ENCODE measurements around the gene HNF1B. TPM values are rescaled to one million over a fixed set of nuclear protein-coding genes. Genes with fewer than 3 reads are reported as not detected.

HNF1B gene
- total and polyA plus RNA-seq, 2 donors (not counting 3 experiments of a cell fraction or from before 2014, with no cell fraction given) = not detected

DNA sequence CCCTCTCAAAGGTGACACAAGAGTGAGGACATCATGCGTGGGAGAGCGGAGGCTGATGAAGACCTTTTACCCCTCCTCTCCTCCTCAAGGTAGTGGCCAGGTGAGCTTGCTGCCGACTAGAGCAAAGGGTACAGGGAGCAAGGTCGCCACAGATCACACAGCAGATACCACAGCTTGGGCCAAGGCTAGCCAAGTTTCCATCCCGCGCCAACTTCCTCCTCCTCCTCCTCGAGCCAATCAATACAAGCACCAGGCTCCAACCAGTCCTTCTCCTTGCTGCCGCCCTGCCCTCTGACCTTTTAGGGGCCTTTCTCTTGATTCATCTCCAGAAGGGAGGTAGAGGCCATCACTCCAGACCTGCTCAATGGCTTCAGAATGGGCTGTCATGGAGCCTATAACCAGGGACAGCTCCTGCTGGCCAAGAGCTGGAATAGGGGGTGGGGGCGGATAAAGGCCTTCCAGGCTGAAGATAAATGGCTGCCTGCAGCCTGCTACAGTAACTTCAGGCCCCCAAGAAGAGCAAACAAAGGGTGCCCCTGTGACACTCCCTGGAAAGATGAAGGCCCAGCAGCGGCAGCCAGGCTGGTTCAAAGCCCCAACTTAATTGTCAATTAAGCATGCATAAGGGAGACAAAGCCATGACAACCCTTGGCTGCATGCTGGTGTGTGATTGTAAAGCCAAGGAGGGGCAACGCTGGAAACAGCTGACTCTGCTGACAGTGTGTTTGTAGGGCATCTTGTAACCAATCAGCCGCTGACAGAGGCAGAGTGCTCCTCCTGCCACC lies 17.8 kb downstream of the HNF1B start:
- Histone ChIP-seq H3K36me3 (ENCODE audit: control insufficient read depth in 2 of 2, extremely low read depth in 1 of 2, insufficient read depth in 2 of 2, low read length in 2 of 2) (no peaks in the 10 kb centered on the region), H3K4me1 (ENCODE audit: control insufficient read depth, extremely low read depth, insufficient read depth, low read length) (no peaks in the 10 kb centered on the region), H3K9ac (replicated peaks; ENCODE audit: extremely low read depth, insufficient read depth, low read length) (no peak overlapping the region), H3K9me3 (replicated peaks; ENCODE audit: control insufficient read depth, insufficient read depth, low read length) (no peaks in the 10 kb centered on the region), H3K4me2 (ENCODE audit: insufficient read depth, low read length) (no peak overlapping the region), H3K9me1 (replicated peaks; ENCODE audit: control insufficient read depth, extremely low read depth, insufficient read depth, low read length) (no peaks in the 10 kb centered on the region), H2AFZ (ENCODE audit: low read depth, low read length) (no peak overlapping the region), H4K20me1 (replicated peaks; ENCODE audit: control insufficient read depth, extremely low read depth, insufficient read depth, low read length) (no peaks in the 10 kb centered on the region), H3K27me3 (ENCODE audit: control insufficient read depth in 2 of 2, insufficient read depth in 2 of 2, low read length in 2 of 2) (peaks cover 9 to 12% of the 10 kb centered on the region in 2 experiments), H3K4me3 (replicated peaks in 1 of 3; ENCODE audit: insufficient read depth in 1 of 3, low read depth in 1 of 3, low read length in 3 of 3) (no peak overlapping the region), H3K27ac (ENCODE audit: insufficient read depth, low read depth, low read length) (no peak overlapping the region), H3K79me2 (ENCODE audit: control insufficient read depth, insufficient read depth, low read length) (no peaks in the 10 kb centered on the region)
- ChIA-PET CTCF (no interaction called here), POLR2A (no interaction called here)
- FAIRE-seq (no peak), DNase-seq (ENCODE audit: low read depth, low spot score) (no peak)
- no TSS peak for BruUV-seq (replicated peaks)
- TF ChIP-seq, protein P1, sequence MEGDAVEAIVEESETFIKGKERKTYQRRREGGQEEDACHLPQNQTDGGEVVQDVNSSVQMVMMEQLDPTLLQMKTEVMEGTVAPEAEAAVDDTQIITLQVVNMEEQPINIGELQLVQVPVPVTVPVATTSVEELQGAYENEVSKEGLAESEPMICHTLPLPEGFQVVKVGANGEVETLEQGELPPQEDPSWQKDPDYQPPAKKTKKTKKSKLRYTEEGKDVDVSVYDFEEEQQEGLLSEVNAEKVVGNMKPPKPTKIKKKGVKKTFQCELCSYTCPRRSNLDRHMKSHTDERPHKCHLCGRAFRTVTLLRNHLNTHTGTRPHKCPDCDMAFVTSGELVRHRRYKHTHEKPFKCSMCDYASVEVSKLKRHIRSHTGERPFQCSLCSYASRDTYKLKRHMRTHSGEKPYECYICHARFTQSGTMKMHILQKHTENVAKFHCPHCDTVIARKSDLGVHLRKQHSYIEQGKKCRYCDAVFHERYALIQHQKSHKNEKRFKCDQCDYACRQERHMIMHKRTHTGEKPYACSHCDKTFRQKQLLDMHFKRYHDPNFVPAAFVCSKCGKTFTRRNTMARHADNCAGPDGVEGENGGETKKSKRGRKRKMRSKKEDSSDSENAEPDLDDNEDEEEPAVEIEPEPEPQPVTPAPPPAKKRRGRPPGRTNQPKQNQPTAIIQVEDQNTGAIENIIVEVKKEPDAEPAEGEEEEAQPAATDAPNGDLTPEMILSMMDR (IDR thresholded peaks at IDR 0.05; ENCODE audit: extremely low read depth in 1 of 2, insufficient read depth in 1 of 2, low read depth in 1 of 2, low read length in 2 of 2) = no peak
- TF ChIP-seq POLR2A (IDR thresholded peaks at IDR 0.05; ENCODE audit: low read depth, low read length) (no peak), JUN (IDR thresholded peaks at IDR 0.05; ENCODE audit: borderline replicate concordance, insufficient read depth, insufficient read length, low read depth) (no peak)
- TF ChIP-seq, protein P2, sequence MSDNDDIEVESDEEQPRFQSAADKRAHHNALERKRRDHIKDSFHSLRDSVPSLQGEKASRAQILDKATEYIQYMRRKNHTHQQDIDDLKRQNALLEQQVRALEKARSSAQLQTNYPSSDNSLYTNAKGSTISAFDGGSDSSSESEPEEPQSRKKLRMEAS (IDR thresholded peaks at IDR 0.05; ENCODE audit: insufficient read depth, insufficient read length) = no peak
- dilution Hi-C loops (cut with MboI; ENCODE audit: extremely low pct_ligation_motif_present, low sequenced_read_pairs) = no loop called here
- intact Hi-C loops (cut with micrococcal nuclease) = no loop called here

DNA sequence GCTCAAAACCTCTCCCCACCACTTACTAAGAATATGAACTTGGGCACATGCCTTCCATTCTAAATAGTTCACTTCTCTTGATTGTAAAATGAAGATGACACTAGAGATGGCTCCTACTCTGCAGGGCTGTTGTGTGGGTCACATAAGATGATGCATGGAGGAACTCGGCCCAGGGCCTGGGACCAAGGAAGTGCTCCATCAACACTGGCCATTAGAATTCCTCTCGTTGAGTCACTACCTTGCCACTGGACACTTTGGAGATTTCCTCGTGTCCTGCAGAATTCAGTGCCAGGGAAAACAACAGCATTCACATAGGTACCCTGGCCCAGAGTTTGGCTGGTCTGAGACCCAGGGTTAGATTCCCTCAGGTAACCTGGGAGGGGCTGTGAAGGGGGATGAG lies 18.6 kb downstream of the HNF1B start:
- intact Hi-C loops (cut with micrococcal nuclease) = no loop called here
- ChIA-PET POLR2A (no interaction called here), CTCF (interaction anchor here (1.0 kb wide), 1 partner anchor 9 kb away, joined by 3 read pairs; no protein-coding TSS in a partner anchor)
- Histone ChIP-seq H3K27ac (ENCODE audit: insufficient read depth, low read depth, low read length) (no peak overlapping the region), H3K9me3 (replicated peaks; ENCODE audit: control insufficient read depth, insufficient read depth, low read length) (no peaks in the 10 kb centered on the region), H2AFZ (ENCODE audit: low read depth, low read length) (no peak overlapping the region), H3K27me3 (ENCODE audit: control insufficient read depth in 2 of 2, insufficient read depth in 2 of 2, low read length in 2 of 2) (peaks cover 11% of the 10 kb centered on the region in 2 experiments), H3K36me3 (ENCODE audit: control insufficient read depth in 2 of 2, extremely low read depth in 1 of 2, insufficient read depth in 2 of 2, low read length in 2 of 2) (no peaks in the 10 kb centered on the region), H3K4me2 (ENCODE audit: insufficient read depth, low read length) (no peak overlapping the region), H3K4me3 (replicated peaks in 1 of 3; ENCODE audit: insufficient read depth in 1 of 3, low read depth in 1 of 3, low read length in 3 of 3) (no peak overlapping the region), H3K79me2 (ENCODE audit: control insufficient read depth, insufficient read depth, low read length) (no peaks in the 10 kb centered on the region), H3K4me1 (ENCODE audit: control insufficient read depth, extremely low read depth, insufficient read depth, low read length) (no peaks in the 10 kb centered on the region), H3K9ac (replicated peaks; ENCODE audit: extremely low read depth, insufficient read depth, low read length) (no peak overlapping the region), H4K20me1 (replicated peaks; ENCODE audit: control insufficient read depth, extremely low read depth, insufficient read depth, low read length) (no peaks in the 10 kb centered on the region), H3K9me1 (replicated peaks; ENCODE audit: control insufficient read depth, extremely low read depth, insufficient read depth, low read length) (no peaks in the 10 kb centered on the region)
- TF ChIP-seq, protein P1 (IDR thresholded peaks at IDR 0.05; ENCODE audit: extremely low read depth in 1 of 2, insufficient read depth in 1 of 2, low read depth in 1 of 2, low read length in 2 of 2) = no peak
- TF ChIP-seq EZH2 (IDR thresholded peaks at IDR 0.05; ENCODE audit: borderline replicate concordance, low read depth, low read length, severe bottlenecking) (no peak), GATA2 (IDR thresholded peaks at IDR 0.05; ENCODE audit: insufficient read depth, insufficient read length, low read depth, low read length) (no peak), POLR2AphosphoS5 (IDR thresholded peaks at IDR 0.05; ENCODE audit: insufficient read depth, low read depth, low read length) (no peak), POLR2A (IDR thresholded peaks at IDR 0.05; ENCODE audit: low read depth, low read length) (no peak), FOS (IDR thresholded peaks at IDR 0.05; ENCODE audit: borderline replicate concordance, insufficient read depth, low read length) (no peak), JUN (IDR thresholded peaks at IDR 0.05; ENCODE audit: borderline replicate concordance, insufficient read depth, insufficient read length, low read depth) (no peak), MYC (IDR thresholded peaks at IDR 0.05; ENCODE audit: low read depth, low read length) (no peak)
- TF ChIP-seq, protein P2 (IDR thresholded peaks at IDR 0.05; ENCODE audit: insufficient read depth, insufficient read length) = no peak
- FAIRE-seq (no peak), DNase-seq (ENCODE audit: low read depth, low spot score) (no peak)
- no TSS peak for BruUV-seq (replicated peaks)
- dilution Hi-C loops (cut with MboI; ENCODE audit: extremely low pct_ligation_motif_present, low sequenced_read_pairs) = no loop called here

All from endothelial cell of umbilical vein (primary cell).